Erythroblast (primary cell): ENCODE measurements around the gene MAMLD1.

Source experiments
- GATA1 ChIP-seq: IDR thresholded peaks from 2 replicates; pipeline ENCODE4 v1.6.1; 2011; ENCODE audit warnings: low read depth, mild to moderate bottlenecking, control low read depth, low read length, moderate library complexity
- POLR2A ChIP-seq: IDR thresholded peaks from 2 replicates; pipeline ENCODE4 v1.6.1; 2011; ENCODE audit warnings: mild to moderate bottlenecking, low read length

GRCh38 chrX:150487369-150488094 lies 124.4 kb downstream of the MAMLD1 start:
- TF ChIP-seq POLR2A (no peak), GATA1 (no peak)
